ENCODE data around the gene MUSK.

Gene MUSK

DNA sequence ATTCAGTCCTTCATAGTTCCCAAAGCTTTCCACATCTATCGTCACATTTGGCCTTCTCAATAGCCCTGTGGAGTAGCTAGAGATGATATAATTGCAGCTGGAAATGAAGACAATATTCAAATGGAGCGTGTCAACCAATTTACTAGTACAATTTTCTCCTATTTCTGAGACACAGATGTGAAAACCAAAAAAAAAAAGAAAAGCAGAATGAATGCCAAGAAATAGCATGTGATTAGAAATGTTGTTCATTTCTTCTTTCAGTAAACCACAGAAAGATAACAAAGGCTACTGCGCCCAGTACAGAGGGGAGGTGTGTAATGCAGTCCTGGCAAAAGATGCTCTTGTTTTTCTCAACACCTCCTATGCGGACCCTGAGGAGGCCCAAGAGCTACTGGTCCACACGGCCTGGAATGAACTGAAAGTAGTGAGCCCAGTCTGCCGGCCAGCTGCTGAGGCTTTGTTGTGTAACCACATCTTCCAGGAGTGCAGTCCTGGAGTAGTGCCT is 99.0 kb downstream of the MUSK start:
- peaks cover 13% of the 10 kb centered on the region for H3K4me1 ChIP-seq (ENCODE audit: insufficient read depth, poor library complexity, severe bottlenecking)

DNA sequence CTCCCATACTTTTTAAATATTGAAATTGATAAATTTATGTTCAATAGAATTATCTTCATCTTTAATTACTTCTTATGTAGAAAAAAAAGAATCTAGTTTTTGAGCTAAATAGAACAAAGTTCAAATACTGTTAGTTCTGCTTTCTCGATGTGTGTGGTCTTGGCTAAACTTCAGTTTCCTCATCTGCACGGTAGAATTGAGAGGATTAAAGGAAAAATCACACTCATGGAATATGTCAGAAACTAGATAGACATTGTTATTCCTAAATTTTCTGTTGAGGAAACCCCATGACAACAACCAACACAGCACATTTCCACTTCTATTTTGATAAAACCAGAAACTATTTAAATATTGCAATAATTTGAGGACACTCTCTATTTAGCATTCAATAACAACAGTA is 100.3 kb downstream of the MUSK start:
- no peak for DNase-seq (ENCODE audit: low spot score)
- Histone ChIP-seq H3K27ac (ENCODE audit: poor library complexity, severe bottlenecking) (no peak overlapping the region), H3K27me3 (ENCODE audit: insufficient read depth, poor library complexity, severe bottlenecking) (no peaks in the 10 kb centered on the region), H3K4me3 (ENCODE audit: severe bottlenecking) (no peak overlapping the region), H3K4me1 (ENCODE audit: insufficient read depth, poor library complexity, severe bottlenecking) (peaks cover 4% of the 10 kb centered on the region), H3K9me3 (ENCODE audit: severe bottlenecking) (no peaks in the 10 kb centered on the region), H3K36me3 (ENCODE audit: low read depth) (no peaks in the 10 kb centered on the region)
- TF ChIP-seq, protein P1, sequence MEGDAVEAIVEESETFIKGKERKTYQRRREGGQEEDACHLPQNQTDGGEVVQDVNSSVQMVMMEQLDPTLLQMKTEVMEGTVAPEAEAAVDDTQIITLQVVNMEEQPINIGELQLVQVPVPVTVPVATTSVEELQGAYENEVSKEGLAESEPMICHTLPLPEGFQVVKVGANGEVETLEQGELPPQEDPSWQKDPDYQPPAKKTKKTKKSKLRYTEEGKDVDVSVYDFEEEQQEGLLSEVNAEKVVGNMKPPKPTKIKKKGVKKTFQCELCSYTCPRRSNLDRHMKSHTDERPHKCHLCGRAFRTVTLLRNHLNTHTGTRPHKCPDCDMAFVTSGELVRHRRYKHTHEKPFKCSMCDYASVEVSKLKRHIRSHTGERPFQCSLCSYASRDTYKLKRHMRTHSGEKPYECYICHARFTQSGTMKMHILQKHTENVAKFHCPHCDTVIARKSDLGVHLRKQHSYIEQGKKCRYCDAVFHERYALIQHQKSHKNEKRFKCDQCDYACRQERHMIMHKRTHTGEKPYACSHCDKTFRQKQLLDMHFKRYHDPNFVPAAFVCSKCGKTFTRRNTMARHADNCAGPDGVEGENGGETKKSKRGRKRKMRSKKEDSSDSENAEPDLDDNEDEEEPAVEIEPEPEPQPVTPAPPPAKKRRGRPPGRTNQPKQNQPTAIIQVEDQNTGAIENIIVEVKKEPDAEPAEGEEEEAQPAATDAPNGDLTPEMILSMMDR (IDR thresholded peaks at IDR 0.05; ENCODE audit: poor library complexity, severe bottlenecking), result no peak
- ATAC-seq (ENCODE audit: low read depth), result no peak

More for the DNA sequence above, 99.0 kb downstream of the MUSK start:
- Histone ChIP-seq H3K27me3 (ENCODE audit: insufficient read depth, poor library complexity, severe bottlenecking) (no peaks in the 10 kb centered on the region), H3K9me3 (ENCODE audit: severe bottlenecking) (no peaks in the 10 kb centered on the region), H3K36me3 (ENCODE audit: low read depth) (no peaks in the 10 kb centered on the region), H3K4me3 (ENCODE audit: severe bottlenecking) (no peak overlapping the region), H3K27ac (ENCODE audit: poor library complexity, severe bottlenecking) (no peak overlapping the region)
- DNase-seq (ENCODE audit: low spot score), result no peak
- TF ChIP-seq, protein P1 (IDR thresholded peaks at IDR 0.05; ENCODE audit: poor library complexity, severe bottlenecking), result no peak
- ATAC-seq (ENCODE audit: low read depth), result no peak

DNA sequence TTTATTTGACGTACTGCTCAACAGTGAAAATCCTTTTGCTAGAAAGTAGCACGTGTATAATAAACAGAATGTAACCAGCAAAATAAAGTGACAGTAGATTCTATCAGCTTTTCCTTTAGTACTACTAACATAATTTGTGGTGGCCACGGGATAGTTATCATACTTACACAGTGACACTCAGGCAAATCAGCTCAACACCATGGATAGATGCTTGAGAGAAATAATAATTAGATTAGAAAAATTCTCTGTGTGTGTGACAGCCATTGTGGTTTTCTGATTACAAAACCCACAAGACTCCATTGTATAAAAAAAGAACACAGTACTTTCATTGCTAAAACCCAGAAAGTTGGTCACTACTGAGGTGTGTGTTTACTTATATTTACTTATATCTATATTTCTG is 101.1 kb downstream of the MUSK start:
- H3K27ac ChIP-seq (ENCODE audit: poor library complexity, severe bottlenecking), result no peak overlapping the region
- TF ChIP-seq, protein P1 (IDR thresholded peaks at IDR 0.05; ENCODE audit: poor library complexity, severe bottlenecking), result no peak

DNA sequence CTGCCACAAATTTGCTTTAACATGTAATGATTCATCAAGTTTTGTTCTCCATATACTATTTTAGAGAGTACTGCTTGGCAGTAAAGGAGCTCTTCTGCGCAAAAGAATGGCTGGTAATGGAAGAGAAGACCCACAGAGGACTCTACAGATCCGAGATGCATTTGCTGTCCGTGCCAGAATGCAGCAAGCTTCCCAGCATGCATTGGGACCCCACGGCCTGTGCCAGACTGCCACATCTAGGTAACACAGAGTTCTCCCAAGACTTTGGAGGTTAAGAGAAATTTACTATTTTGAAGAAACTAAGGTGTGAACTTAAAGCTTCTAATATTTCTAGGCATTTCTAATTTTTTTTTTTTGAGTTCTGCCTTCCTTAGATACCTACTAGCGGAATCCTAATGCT is 107.1 kb downstream of the MUSK start:
- TF ChIP-seq, protein P1 (IDR thresholded peaks at IDR 0.05; ENCODE audit: poor library complexity, severe bottlenecking), result no peak
- DNase-seq (ENCODE audit: low spot score) (no peak), ATAC-seq (ENCODE audit: low read depth) (no peak)
- Histone ChIP-seq H3K4me1 (ENCODE audit: insufficient read depth, poor library complexity, severe bottlenecking) (peaks cover 5% of the 10 kb centered on the region), H3K27ac (ENCODE audit: poor library complexity, severe bottlenecking) (no peak overlapping the region), H3K36me3 (ENCODE audit: low read depth) (no peaks in the 10 kb centered on the region), H3K9me3 (ENCODE audit: severe bottlenecking) (no peaks in the 10 kb centered on the region), H3K4me3 (ENCODE audit: severe bottlenecking) (no peak overlapping the region), H3K27me3 (ENCODE audit: insufficient read depth, poor library complexity, severe bottlenecking) (no peaks in the 10 kb centered on the region)

More for the DNA sequence above, 101.1 kb downstream of the MUSK start:
- Histone ChIP-seq H3K9me3 (ENCODE audit: severe bottlenecking) (no peaks in the 10 kb centered on the region), H3K27me3 (ENCODE audit: insufficient read depth, poor library complexity, severe bottlenecking) (no peaks in the 10 kb centered on the region), H3K4me1 (ENCODE audit: insufficient read depth, poor library complexity, severe bottlenecking) (no peaks in the 10 kb centered on the region), H3K36me3 (ENCODE audit: low read depth) (no peaks in the 10 kb centered on the region), H3K4me3 (ENCODE audit: severe bottlenecking) (no peak overlapping the region)
- ATAC-seq (ENCODE audit: low read depth), result no peak
- DNase-seq (ENCODE audit: low spot score), result no peak

DNA sequence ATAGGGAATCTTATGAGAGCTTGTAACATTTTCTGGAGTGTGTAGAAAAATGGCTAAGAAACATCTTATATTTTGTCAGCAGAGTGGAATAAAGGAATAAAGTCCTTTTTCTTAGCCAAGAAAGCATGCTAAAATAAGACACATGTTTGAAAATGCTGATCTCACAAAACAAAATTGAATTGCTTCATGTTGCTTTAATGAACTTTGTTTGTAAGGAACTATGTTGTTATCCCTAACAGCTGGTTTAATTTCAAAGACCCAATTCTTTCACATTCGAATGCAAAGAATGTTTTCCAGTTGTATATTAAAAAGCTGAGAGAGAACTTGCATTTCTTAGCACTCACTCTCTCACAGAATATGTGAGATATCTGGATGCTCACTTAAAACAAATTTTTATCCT is 107.6 kb downstream of the MUSK start:
- TF ChIP-seq, protein P1 (IDR thresholded peaks at IDR 0.05; ENCODE audit: poor library complexity, severe bottlenecking), result no peak
- H3K4me3 ChIP-seq (ENCODE audit: severe bottlenecking), result no peak overlapping the region
- H3K4me1 ChIP-seq (ENCODE audit: insufficient read depth, poor library complexity, severe bottlenecking), result peaks cover 5% of the 10 kb centered on the region
- H3K27me3 ChIP-seq (ENCODE audit: insufficient read depth, poor library complexity, severe bottlenecking), result no peaks in the 10 kb centered on the region
- H3K27ac ChIP-seq (ENCODE audit: poor library complexity, severe bottlenecking), result no peak overlapping the region
- no peak for ATAC-seq (ENCODE audit: low read depth)
- no peak for DNase-seq (ENCODE audit: low spot score)
- H3K9me3 ChIP-seq (ENCODE audit: severe bottlenecking), result no peaks in the 10 kb centered on the region
- no peaks in the 10 kb centered on the region for H3K36me3 ChIP-seq (ENCODE audit: low read depth)

Data from RWPE2 (cell line).